Nucleus accumbens (tissue), 56 donors: Measurements from ENCODE around the gene TMEM129.
"Not testable (repeated sequence)": the region's sequence is repeated elsewhere in the genome, so short reads cannot be mapped to it uniquely, and the experiment has no call there.

Experiments used
- DNase-seq, 56 donors: peaks; one replicate each; lab custom pipeline; 2025; lab: John Stamatoyannopoulos, UW

TMEM129 gene

GRCh38 chr4:1675136-1675801 lies 45.9 kb downstream of the TMEM129 start:
- DNase-seq: no peak

GRCh38 chr4:1674682-1675081 lies 46.4 kb downstream of the TMEM129 start:
- peak in 23 of 56 donors; percentile 6 to 70 (median 24) for DNase-seq

DNA sequence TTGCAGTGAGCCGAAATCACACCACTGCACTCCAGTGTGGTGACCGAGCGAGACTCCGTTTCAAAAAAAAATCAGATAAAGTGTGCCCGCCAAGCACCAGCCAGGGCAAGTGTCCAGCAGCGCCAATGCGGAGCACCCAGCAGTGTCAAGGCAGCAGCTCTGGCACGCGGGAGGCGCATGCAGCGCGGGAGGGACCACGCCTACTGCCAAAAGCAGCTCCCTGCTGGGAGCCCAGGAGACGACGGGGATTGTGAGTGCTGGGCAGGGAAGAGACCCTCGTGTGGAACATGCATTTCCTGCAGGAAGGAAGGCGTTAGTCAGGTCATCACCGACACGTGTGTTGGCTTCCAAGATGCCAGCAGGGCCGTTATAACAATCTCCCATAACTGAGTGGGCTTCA lies 47.5 kb downstream of the TMEM129 start:
- no peak for DNase-seq

DNA sequence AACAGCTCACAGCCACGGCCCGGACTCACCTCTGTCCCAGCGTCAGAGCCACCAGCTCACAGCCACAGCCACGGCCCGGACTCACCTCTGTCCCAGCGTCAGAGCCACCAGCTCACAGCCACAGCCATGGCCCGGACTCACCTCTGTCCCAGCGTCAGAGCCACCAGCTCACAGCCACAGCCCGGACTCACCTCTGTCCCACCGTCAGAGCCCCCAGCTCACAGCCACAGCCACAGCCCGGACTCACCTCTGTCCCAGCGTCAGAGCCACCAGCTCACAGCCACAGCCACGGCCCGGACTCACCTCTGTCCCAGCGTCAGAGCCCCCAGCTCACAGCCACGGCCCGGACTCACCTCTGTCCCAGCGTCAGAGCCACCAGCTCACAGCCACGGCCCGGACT lies 50.1 kb downstream of the TMEM129 start:
- not testable (repeated sequence) for DNase-seq

GRCh38 chr4:1670279-1670678 lies 50.8 kb downstream of the TMEM129 start:
- no peak for DNase-seq

- no peak for DNase-seq
Measured at GRCh38 chr4:1669850-1670249, 51.3 kb downstream of the TMEM129 start.

GRCh38 chr4:1669270-1669669 lies 51.9 kb downstream of the TMEM129 start:
- no peak for DNase-seq

GRCh38 chr4:1668488-1668840 lies 52.7 kb downstream of the TMEM129 start:
- DNase-seq: no peak

DNA sequence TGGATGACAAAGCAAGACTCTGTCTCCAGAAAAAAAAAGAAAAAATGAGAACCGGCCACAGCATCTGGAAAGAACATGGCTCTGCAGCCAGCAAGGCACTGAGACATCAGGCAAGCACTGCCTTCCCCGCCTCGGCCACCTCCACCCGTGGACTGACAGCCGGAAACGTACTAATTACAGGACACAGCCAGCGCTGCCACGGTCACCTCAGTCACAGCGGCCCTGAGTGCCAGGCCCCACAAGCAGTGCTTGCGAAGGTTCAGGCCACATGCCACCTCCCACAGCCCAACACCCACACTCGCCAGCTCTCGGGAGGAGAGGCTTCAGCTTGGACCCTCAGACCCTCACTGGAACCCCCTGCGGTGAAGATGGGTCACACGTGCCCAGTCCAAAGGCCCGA lies 53.9 kb downstream of the TMEM129 start:
- no peak for DNase-seq

DNA sequence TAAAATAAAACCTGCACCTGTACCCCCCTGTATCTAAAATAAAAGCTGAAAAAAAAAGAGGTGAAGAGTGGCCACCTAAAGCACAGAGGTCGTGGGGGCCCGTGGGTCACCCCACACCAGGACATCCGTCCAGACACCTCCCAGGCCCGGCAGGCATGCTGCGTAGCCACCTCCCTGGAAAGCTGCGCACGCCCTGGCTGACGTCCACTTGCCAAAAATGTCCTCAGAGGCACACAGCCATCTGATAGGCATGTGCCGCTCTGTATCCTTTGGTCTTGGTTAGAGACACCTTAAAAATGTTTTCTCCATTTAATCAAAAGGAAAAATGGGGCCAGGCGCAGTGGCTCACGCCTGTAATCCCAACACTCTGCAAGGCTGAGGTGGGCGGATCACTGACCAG lies 54.7 kb downstream of the TMEM129 start:
- DNase-seq: no peak
